K562 (cell line): ENCODE measurements around the gene P2RY11. TPM values are rescaled to one million over a fixed set of nuclear protein-coding genes. Genes with fewer than 3 reads are reported as not detected.

Source experiments
- ARID1B ChIP-seq: fragments of 450-650 bp; IDR thresholded peaks from 2 replicates; pipeline ENCODE4 v1.6.1; 2016; ENCODE audit warnings: antibody characterized with exemption, mild to moderate bottlenecking, inconsistent platforms
- EGR1 ChIP-seq: fragments of 450-650 bp; conservative IDR thresholded peaks from 2 replicates; pipeline ENCODE4 v1.6.1; 2017; ENCODE audit warnings: mild to moderate bottlenecking
- ETS2 ChIP-seq: IDR thresholded peaks from 2 replicates; pipeline ENCODE4 v1.6.1; 2016; ENCODE audit warnings: borderline replicate concordance, missing genetic modification characterization, mild to moderate bottlenecking, moderate library complexity, missing compliant biosample characterization; ENCODE audit not compliant: poor library complexity, severe bottlenecking
- KDM2B ChIP-seq: fragments of 250-450 bp; sonication (Bioruptor Pico); IDR thresholded peaks from 2 replicates; pipeline ENCODE4 v1.8.0; 2021; ENCODE audit warnings: mild to moderate bottlenecking, moderate library complexity
- MED1 ChIP-seq: sonication (generic); formaldehyde crosslinking; IDR thresholded peaks from 2 replicates; pipeline ENCODE4 v1.8.1; 2023; ENCODE audit warnings: missing genetic modification reagents, borderline replicate concordance
- PTBP1 ChIP-seq: fragments of 200-400 bp; formaldehyde crosslinking; IDR thresholded peaks from 2 replicates; pipeline ENCODE4 v1.6.1; 2017; ENCODE audit warnings: low read depth, low read length
- RAD51 ChIP-seq: fragments of 450-650 bp; IDR thresholded peaks from 2 replicates; pipeline ENCODE4 v1.7.1; 2016; ENCODE audit warnings: low read depth, mild to moderate bottlenecking, borderline replicate concordance
- SMARCB1 ChIP-seq: IDR thresholded peaks from 2 replicates; pipeline ENCODE4 v1.6.1; 2011; ENCODE audit warnings: improper control_type of control experiment, low read depth; ENCODE audit not compliant: insufficient read length
- ZEB2 ChIP-seq: fragments of 450-650 bp; IDR thresholded peaks from 2 replicates; pipeline ENCODE4 v1.6.1; 2016
- ZNF785 ChIP-seq: fragments of 250-450 bp; sonication (Bioruptor Pico); IDR thresholded peaks from 2 replicates; pipeline ENCODE4 v1.4.0; 2020; ENCODE audit warnings: mild to moderate bottlenecking
- polyA plus RNA-seq, 8 experiments: library from polyadenylated mRNA; depleted of rRNA in 4 of 8; stranded (reverse) in 5 of 8; unstranded in 3 of 8; fragments of >200 nt; fragmentation: Nextera tagmentation in 2 of 8; fragmentation: Illumina TruSeq in 1 of 8; extraction: Ambion mirVana in 2 of 8; extraction: Trizol in 1 of 8; gene quantifications; 2 replicates each; pipeline versions ENCODE4 v1.2.1 to v1.2.3, GENCODE V29; 2011 to 2014; ENCODE audit warnings: inconsistent platforms in 1 of 8, missing spikeins in 1 of 8
- total RNA-seq, 7 experiments: library from RNA; depleted of rRNA in 6 of 7; stranded (reverse); fragments of >200 nt in 6 of 7; fragmentation: Illumina TruSeq in 2 of 7; extraction: Trizol in 2 of 7; gene quantifications; 2 replicates each; pipeline versions ENCODE4 v1.2.1 to v1.2.3, GENCODE V29; 2011 to 2021; ENCODE audit warnings: low replicate concordance in 1 of 7
- TF ChIP-seq, protein P1 (sequence below): fragments of 200-800 bp; sonication (Bioruptor generic); IDR thresholded peaks from 2 replicates; pipeline ENCODE4 v1.6.1; 2017; ENCODE audit warnings: missing genetic modification characterization, missing compliant biosample characterization
- TF ChIP-seq, protein P2 (sequence below): fragments of 250-450 bp; sonication (Bioruptor Pico); IDR thresholded peaks from 2 replicates; pipeline ENCODE4 v1.8.0; 2021; ENCODE audit warnings: mild to moderate bottlenecking, moderate library complexity
- TF ChIP-seq, protein P3 (sequence below): fragments of 200-800 bp; sonication (Bioruptor generic); IDR thresholded peaks from 2 replicates; pipeline ENCODE4 v1.6.1; 2017; ENCODE audit warnings: missing genetic modification characterization, missing compliant biosample characterization
- TF ChIP-seq, protein P4 (sequence below): fragments of 250-450 bp; sonication (Bioruptor Pico); IDR thresholded peaks from 2 replicates; pipeline ENCODE4 v1.4.0; 2020; ENCODE audit warnings: borderline replicate concordance
- TF ChIP-seq, protein P5 (sequence below): sonication (generic); formaldehyde crosslinking; IDR thresholded peaks from 2 replicates; pipeline ENCODE4 v1.4.0; 2020; ENCODE audit warnings: mild to moderate bottlenecking, missing genetic modification reagents
- TF ChIP-seq, protein P6 (sequence below): fragments of 250-450 bp; sonication (Bioruptor Pico); IDR thresholded peaks from 2 replicates; pipeline ENCODE4 v1.9.0; 2021; ENCODE audit warnings: mild to moderate bottlenecking
- TF ChIP-seq, protein P7 (sequence below), 2 experiments: IDR thresholded peaks; 2 replicates each; pipeline ENCODE4 v1.6.1; 2012; ENCODE audit warnings: improper control_type of control experiment in 2 of 2, low read depth in 2 of 2, low read length in 2 of 2, borderline replicate concordance in 1 of 2

P2RY11 gene
- total and polyA plus RNA-seq, 9 of the 15 experiments (the other 6 are each of a cell fraction or from before 2014, with no cell fraction given): 0.03 to 10.1 (median 1.5) TPM

DNA sequence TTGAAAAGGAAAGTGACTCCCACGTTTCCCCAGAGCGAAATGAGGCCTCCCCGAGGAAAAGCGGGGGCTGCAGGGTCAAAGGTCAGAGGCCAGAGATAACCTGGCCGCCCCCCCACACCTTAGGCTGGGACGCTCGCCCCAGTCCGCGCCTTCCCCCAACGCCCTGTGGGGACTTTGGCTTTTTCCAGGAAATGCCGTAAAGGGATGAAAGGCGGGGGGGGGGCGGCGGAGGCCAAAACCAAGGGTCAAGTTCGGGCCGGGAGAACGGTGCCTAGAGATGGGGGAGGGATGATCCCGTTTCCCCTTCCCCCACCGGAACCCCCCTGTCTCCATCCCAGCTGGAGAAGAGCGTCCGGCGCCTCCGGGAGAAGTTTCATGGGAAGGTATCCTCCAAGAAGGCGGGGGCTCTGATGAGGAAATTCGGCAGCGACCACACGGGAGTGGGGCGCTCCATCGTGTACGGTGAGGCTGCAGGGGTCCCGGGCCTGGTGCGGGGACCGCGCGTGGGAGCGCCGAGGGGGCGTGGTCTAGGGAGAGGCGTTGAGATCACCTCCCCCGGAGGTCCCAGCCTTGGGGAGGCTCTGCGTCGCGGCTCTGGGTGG is 24.8 kb upstream of the P2RY11 start (continued):
- TF ChIP-seq, protein P1, sequence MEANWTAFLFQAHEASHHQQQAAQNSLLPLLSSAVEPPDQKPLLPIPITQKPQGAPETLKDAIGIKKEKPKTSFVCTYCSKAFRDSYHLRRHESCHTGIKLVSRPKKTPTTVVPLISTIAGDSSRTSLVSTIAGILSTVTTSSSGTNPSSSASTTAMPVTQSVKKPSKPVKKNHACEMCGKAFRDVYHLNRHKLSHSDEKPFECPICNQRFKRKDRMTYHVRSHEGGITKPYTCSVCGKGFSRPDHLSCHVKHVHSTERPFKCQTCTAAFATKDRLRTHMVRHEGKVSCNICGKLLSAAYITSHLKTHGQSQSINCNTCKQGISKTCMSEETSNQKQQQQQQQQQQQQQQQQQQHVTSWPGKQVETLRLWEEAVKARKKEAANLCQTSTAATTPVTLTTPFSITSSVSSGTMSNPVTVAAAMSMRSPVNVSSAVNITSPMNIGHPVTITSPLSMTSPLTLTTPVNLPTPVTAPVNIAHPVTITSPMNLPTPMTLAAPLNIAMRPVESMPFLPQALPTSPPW: peak; percentile 69
- TF ChIP-seq EGR1 (peak; percentile 89), ARID1B (peak; percentile 37; the same call in 1 of the 2 replicates), ZEB2 (0 out of 2 replicates have a peak, but pooled peaks have one; percentile 62), RAD51 (no peak), ZNF785 (CRISPR knock-in tag) (no peak), ETS2 (no peak), PTBP1 (no peak), SMARCB1 (no peak), MED1 (no peak), KDM2B (CRISPR knock-in tag) (no peak)
- TF ChIP-seq, protein P2, sequence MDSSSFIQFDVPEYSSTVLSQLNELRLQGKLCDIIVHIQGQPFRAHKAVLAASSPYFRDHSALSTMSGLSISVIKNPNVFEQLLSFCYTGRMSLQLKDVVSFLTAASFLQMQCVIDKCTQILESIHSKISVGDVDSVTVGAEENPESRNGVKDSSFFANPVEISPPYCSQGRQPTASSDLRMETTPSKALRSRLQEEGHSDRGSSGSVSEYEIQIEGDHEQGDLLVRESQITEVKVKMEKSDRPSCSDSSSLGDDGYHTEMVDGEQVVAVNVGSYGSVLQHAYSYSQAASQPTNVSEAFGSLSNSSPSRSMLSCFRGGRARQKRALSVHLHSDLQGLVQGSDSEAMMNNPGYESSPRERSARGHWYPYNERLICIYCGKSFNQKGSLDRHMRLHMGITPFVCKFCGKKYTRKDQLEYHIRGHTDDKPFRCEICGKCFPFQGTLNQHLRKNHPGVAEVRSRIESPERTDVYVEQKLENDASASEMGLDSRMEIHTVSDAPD: no peak
- TF ChIP-seq, protein P3, sequence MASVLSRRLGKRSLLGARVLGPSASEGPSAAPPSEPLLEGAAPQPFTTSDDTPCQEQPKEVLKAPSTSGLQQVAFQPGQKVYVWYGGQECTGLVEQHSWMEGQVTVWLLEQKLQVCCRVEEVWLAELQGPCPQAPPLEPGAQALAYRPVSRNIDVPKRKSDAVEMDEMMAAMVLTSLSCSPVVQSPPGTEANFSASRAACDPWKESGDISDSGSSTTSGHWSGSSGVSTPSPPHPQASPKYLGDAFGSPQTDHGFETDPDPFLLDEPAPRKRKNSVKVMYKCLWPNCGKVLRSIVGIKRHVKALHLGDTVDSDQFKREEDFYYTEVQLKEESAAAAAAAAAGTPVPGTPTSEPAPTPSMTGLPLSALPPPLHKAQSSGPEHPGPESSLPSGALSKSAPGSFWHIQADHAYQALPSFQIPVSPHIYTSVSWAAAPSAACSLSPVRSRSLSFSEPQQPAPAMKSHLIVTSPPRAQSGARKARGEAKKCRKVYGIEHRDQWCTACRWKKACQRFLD (CRISPR knock-in tag): no peak
- TF ChIP-seq, protein P4, sequence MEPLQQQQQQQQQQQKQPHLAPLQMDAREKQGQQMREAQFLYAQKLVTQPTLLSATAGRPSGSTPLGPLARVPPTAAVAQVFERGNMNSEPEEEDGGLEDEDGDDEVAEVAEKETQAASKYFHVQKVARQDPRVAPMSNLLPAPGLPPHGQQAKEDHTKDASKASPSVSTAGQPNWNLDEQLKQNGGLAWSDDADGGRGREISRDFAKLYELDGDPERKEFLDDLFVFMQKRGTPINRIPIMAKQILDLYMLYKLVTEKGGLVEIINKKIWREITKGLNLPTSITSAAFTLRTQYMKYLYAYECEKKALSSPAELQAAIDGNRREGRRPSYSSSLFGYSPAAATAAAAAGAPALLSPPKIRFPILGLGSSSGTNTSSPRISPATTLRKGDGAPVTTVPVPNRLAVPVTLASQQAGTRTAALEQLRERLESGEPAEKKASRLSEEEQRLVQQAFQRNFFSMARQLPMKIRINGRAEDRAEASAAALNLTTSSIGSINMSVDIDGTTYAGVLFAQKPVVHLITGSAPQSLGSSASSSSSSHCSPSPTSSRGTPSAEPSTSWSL (CRISPR knock-in tag): no peak
- TF ChIP-seq, protein P5, sequence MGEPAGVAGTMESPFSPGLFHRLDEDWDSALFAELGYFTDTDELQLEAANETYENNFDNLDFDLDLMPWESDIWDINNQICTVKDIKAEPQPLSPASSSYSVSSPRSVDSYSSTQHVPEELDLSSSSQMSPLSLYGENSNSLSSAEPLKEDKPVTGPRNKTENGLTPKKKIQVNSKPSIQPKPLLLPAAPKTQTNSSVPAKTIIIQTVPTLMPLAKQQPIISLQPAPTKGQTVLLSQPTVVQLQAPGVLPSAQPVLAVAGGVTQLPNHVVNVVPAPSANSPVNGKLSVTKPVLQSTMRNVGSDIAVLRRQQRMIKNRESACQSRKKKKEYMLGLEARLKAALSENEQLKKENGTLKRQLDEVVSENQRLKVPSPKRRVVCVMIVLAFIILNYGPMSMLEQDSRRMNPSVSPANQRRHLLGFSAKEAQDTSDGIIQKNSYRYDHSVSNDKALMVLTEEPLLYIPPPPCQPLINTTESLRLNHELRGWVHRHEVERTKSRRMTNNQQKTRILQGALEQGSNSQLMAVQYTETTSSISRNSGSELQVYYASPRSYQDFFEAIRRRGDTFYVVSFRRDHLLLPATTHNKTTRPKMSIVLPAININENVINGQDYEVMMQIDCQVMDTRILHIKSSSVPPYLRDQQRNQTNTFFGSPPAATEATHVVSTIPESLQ (CRISPR knock-in tag): no peak
- TF ChIP-seq, protein P6, sequence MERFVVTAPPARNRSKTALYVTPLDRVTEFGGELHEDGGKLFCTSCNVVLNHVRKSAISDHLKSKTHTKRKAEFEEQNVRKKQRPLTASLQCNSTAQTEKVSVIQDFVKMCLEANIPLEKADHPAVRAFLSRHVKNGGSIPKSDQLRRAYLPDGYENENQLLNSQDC (CRISPR knock-in tag): no peak
- TF ChIP-seq, protein P7, sequence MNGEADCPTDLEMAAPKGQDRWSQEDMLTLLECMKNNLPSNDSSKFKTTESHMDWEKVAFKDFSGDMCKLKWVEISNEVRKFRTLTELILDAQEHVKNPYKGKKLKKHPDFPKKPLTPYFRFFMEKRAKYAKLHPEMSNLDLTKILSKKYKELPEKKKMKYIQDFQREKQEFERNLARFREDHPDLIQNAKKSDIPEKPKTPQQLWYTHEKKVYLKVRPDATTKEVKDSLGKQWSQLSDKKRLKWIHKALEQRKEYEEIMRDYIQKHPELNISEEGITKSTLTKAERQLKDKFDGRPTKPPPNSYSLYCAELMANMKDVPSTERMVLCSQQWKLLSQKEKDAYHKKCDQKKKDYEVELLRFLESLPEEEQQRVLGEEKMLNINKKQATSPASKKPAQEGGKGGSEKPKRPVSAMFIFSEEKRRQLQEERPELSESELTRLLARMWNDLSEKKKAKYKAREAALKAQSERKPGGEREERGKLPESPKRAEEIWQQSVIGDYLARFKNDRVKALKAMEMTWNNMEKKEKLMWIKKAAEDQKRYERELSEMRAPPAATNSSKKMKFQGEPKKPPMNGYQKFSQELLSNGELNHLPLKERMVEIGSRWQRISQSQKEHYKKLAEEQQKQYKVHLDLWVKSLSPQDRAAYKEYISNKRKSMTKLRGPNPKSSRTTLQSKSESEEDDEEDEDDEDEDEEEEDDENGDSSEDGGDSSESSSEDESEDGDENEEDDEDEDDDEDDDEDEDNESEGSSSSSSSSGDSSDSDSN (IDR thresholded peaks at IDR 0.05; ENCODE audit: borderline replicate concordance in 1 of 2, low read depth in 2 of 2, low read length in 2 of 2): no peak
